LNCAP (cell line): Measurements from ENCODE around the gene PSORS1C1.

Source experiments
- TF ChIP-seq, protein P1 (sequence below): fragments of 450-650 bp; IDR thresholded peaks from 2 replicates; pipeline ENCODE4 v1.5.1; 2017; ENCODE audit warnings: mild to moderate bottlenecking

PSORS1C1 gene

DNA sequence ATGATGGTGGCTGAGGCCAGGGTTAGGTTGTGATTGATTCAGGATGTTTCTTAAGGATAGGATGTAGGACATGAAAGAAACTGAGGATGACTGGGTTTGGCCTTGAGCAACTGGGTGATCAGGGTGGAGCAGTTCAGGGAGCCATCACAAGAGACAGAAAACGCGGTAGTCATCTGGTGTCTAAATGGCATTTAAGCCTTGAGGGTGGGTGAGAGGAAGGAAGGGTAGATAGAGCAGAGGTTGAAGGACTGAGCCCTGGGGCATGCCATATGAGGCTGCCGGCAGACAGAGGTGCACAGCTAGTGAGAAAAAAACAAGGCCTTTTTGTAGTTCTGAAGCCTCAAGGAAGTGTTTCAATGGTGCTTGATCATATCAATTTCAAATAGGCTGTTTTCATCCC, 54.0 kb downstream of the PSORS1C1 start:
- TF ChIP-seq, protein P1, sequence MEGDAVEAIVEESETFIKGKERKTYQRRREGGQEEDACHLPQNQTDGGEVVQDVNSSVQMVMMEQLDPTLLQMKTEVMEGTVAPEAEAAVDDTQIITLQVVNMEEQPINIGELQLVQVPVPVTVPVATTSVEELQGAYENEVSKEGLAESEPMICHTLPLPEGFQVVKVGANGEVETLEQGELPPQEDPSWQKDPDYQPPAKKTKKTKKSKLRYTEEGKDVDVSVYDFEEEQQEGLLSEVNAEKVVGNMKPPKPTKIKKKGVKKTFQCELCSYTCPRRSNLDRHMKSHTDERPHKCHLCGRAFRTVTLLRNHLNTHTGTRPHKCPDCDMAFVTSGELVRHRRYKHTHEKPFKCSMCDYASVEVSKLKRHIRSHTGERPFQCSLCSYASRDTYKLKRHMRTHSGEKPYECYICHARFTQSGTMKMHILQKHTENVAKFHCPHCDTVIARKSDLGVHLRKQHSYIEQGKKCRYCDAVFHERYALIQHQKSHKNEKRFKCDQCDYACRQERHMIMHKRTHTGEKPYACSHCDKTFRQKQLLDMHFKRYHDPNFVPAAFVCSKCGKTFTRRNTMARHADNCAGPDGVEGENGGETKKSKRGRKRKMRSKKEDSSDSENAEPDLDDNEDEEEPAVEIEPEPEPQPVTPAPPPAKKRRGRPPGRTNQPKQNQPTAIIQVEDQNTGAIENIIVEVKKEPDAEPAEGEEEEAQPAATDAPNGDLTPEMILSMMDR = no peak

DNA sequence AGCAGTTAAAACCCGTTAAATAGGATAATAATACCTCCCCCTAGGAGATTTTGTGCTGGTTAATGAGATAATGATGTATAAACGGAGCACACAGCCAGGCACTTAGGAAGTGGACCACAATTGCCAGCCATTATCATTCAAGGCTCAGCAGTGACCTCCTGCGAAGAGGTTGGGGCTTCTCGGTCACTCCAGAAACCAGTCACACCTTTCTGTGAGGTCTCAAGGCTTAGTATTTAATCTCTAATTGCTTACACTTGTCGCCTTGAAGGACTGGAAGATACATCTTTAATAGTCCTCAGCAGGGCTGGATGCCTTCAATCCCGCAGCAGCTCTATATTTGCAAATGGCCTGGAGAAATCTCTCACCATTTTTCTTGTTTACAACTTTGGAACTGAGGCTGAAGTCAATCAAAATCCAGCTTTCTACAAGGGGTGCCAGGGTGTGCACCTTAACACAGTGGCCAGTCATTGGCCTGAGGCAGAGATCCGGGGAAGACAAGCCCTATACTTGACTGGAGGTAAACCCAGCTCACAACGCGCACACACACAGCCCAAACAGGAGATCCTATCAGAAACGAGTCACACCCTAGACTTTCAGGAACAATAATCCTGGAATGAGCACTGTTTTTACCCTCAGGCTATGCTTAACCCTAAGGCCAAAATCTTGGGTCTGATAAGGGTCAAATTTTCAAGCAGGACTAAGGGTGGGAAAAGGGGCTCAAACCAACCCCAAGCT, 54.7 kb downstream of the PSORS1C1 start:
- TF ChIP-seq, protein P1 = no peak

DNA sequence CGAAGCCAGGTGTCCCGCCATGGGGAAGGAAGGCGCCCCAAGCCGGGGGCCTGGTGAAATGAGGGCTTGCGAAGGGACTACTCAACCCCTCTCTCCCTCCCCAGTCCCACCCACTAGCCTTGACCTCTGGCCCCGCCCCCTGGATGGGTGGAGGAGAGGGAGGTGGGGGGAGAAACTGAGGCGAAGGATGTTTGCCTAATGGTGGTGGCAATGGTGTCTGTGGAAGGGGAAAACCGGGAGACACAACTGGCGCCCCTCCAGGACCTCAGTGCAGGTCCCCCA, 55.9 kb downstream of the PSORS1C1 start, which contains the start of gene POU5F1:
Gene POU5F1, minus strand, starts transcription at position 83 of the 282 bp plus-strand sequence. Its CDS starts 62 bp downstream, at position 21.
- TF ChIP-seq, protein P1 = no peak

DNA sequence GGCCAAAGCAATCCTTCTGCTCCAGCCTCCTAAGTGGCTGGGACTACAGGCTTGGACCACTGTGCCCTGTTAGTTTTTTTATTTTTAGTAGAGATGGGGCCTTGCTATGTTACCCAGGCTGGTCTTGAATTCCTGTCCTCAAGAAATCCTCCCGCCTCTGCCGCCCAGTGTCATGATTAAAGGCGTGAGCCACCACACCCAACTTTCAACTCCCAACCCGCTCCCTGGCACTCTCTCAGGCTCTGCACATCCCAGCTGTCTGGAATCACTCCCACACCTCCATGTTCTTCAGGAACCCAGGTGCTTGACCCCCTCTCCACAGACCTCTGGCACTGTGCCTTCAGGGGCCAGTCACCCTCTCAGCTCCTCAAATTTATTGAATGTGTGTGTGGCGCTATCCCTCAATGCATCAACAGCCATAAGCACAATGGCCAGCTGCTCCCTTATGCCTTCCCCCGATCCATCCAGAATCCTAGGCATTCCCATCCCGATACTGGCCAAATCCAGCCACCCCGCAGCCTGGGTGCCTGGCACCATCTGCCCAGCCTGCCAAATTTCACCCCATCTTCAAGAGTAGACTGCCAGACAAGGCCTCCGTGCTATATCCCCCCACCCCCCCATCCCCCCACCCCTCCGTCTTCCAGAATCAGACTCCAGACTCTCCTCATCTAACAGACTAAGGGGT, 56.5 kb downstream of the PSORS1C1 start:
- TF ChIP-seq, protein P1 = no peak

DNA sequence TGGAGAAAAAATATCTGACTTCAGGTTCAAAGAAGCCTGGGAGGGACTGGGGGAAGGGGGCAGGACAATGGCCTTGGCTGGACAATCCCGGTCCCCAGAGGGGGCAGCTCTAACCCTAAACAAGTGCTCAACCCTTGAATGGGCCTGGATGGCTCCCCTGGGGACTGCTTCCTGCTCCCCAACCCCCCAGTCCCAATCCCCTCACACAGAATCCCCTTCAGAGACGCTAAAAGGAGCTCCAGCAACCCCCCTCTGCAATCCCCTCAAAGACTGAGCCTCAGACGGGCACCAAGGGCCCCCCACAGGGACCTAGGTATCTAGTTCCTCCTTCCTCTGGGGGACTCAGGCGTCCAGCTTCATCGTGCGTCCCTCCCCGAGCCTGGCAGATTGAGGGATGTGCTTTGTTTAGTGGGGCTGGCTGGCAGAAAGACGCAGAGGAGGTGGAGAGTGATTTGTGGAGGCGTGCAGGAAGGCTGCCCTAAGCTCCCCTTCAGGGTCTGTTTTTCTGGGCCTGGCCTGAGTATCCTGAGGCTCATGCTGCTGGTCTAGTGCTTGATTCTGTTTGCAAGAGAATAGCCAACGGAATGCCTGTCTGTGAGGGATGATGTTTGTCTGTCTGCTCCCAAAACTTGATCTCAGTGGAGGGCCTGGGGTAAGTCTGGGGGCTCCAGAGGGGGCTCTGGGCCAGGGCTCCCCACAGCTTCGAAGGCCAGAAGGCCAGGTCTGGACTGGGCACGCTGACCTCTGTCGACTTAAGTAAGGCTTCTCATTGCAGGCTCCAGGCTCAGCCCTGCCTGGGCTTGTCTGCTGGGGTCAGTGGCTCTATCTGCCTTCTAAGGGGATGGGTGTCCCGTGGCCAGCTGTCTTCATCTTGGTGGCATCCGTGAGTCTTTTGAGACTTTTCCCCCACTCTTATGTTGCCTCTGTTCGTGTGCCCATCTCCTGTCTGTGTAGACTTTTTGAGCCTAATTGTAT, 57.6 kb downstream of the PSORS1C1 start:
- TF ChIP-seq, protein P1 = no peak

DNA sequence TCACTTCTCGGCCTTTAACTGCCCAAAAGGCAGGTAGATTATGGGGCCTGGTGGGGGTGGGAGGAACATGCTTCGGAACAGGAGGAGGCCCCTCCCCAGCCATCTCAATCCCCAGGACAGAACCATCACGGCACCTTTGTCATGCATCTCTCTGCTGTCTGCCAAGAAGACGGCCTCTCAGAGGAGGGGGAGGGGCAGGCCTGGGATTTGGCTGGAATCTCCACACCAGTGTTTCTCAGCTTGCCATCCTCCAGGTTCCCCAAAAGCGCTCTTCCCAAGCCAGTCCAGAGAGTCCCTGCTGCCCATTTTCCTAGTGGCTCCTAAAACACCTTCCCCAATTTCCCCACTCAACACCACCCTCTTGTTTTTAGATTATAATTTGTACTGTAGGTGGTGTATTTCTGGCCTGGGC, 58.4 kb downstream of the PSORS1C1 start:
- TF ChIP-seq, protein P1 = no peak

DNA sequence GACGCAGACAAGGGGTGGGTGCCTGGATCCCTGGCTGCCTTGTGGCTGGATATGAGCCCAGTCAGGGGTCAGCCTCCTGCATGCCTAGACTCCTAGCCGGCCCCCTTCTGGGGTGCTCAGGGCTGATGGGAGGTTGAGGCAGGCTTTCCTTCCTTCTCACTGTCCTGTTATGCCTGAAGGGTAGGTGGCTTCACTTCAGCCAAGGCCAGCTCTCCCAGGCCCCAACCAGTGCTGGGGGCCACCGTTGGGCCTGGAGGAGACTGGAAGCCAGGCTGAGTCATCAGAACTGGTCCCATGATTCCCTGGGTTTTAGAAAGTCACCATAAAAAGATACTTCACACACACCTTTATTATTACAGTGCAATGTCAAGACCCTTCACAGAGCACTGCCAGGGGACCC, 58.8 kb downstream of the PSORS1C1 start:
- TF ChIP-seq, protein P1 = no peak
